HepG2 (cell line): ENCODE measurements around the gene VARS2. TPM values are rescaled to one million over a fixed set of nuclear protein-coding genes. Genes with fewer than 3 reads are reported as not detected.
A peak's percentile ranks its signal among the peaks of the same experiment; 100 is the strongest.

Experiments used
- ARNT2 ChIP-seq: sonication (generic); formaldehyde crosslinking; IDR thresholded peaks from 2 replicates; pipeline ENCODE4 v1.8.0; 2022; ENCODE audit warnings: mild to moderate bottlenecking, low read depth, missing genetic modification reagents, moderate library complexity
- ATRX ChIP-seq: sonication (generic); formaldehyde crosslinking; IDR thresholded peaks from 2 replicates; pipeline ENCODE4 v1.4.0; 2020; ENCODE audit warnings: missing genetic modification reagents, borderline replicate concordance
- CCDC6 ChIP-seq: sonication (generic); formaldehyde crosslinking; IDR thresholded peaks from 2 replicates; pipeline ENCODE4 v1.8.1; 2022; ENCODE audit warnings: mild to moderate bottlenecking, missing genetic modification reagents, moderate library complexity
- CREB1 ChIP-seq, 2 experiments: fragments of 450-650 bp in 1 of 2; IDR thresholded peaks; 2 replicates each; pipeline ENCODE4 v1.6.1; 2016 to 2017; ENCODE audit warnings: control low read depth in 1 of 2, mild to moderate bottlenecking in 1 of 2, missing compliant biosample characterization in 1 of 2, missing genetic modification characterization in 1 of 2
- EED ChIP-seq: sonication (generic); formaldehyde crosslinking; IDR thresholded peaks from 2 replicates; pipeline ENCODE4 v1.5.0; 2020; ENCODE audit warnings: mild to moderate bottlenecking, missing genetic modification reagents
- ELK4 ChIP-seq: sonication (generic); formaldehyde crosslinking; IDR thresholded peaks from 2 replicates; pipeline ENCODE4 v1.9.0; 2021; ENCODE audit warnings: missing genetic modification reagents, borderline replicate concordance
- GZF1 ChIP-seq: sonication (generic); formaldehyde crosslinking; IDR thresholded peaks from 2 replicates; pipeline ENCODE4 v1.5.1; 2020; ENCODE audit warnings: mild to moderate bottlenecking, missing genetic modification reagents
- KDM3A ChIP-seq: IDR thresholded peaks from 2 replicates; pipeline ENCODE4 v1.6.1; 2018; ENCODE audit warnings: low read depth, missing compliant biosample characterization
- MAX ChIP-seq: IDR thresholded peaks from 2 replicates; pipeline ENCODE4 v1.6.1; 2012; ENCODE audit warnings: inconsistent platforms
- NCOA5 ChIP-seq: sonication (generic); formaldehyde crosslinking; IDR thresholded peaks from 2 replicates; pipeline ENCODE4 v1.4.0; 2020; ENCODE audit warnings: missing genetic modification reagents
- NFRKB ChIP-seq: fragments of 450-650 bp; IDR thresholded peaks from 2 replicates; pipeline ENCODE4 v1.6.1; 2017
- NR1H2 ChIP-seq: sonication (generic); formaldehyde crosslinking; IDR thresholded peaks from 2 replicates; pipeline ENCODE4 v1.8.1; 2022; ENCODE audit warnings: low read depth, missing genetic modification reagents, borderline replicate concordance
- PHF20 ChIP-seq: sonication (generic); formaldehyde crosslinking; IDR thresholded peaks from 2 replicates; pipeline ENCODE4 v1.5.0; 2020; ENCODE audit warnings: mild to moderate bottlenecking, missing genetic modification reagents
- RCOR2 ChIP-seq: IDR thresholded peaks from 2 replicates; pipeline ENCODE4 v1.6.1; 2016; ENCODE audit warnings: missing biosample characterization, missing genetic modification reagents
- RXRA ChIP-seq: sonication (generic); formaldehyde crosslinking; IDR thresholded peaks from 2 replicates; pipeline ENCODE4 v1.5.1; 2020; ENCODE audit warnings: missing genetic modification reagents
- SAP130 ChIP-seq: IDR thresholded peaks from 2 replicates; pipeline ENCODE4 v1.6.1; 2016; ENCODE audit warnings: low read depth
- SKI ChIP-seq: fragments of 450-650 bp; IDR thresholded peaks from one replicate; pipeline ENCODE4 v1.6.1; 2018; ENCODE audit warnings: mild to moderate bottlenecking; ENCODE audit not compliant: partially characterized antibody
- SMARCE1 ChIP-seq: fragments of 450-650 bp; IDR thresholded peaks from 2 replicates; pipeline ENCODE4 v1.6.1; 2017; ENCODE audit warnings: borderline replicate concordance
- TARDBP ChIP-seq: sonication (generic); formaldehyde crosslinking; IDR thresholded peaks from 2 replicates; pipeline ENCODE4 v1.8.0; 2022; ENCODE audit warnings: mild to moderate bottlenecking, missing genetic modification reagents
- TP53 ChIP-seq: sonication (generic); formaldehyde crosslinking; conservative IDR thresholded peaks from 2 replicates; pipeline ENCODE4 v1.4.0; 2020; ENCODE audit warnings: missing genetic modification reagents
- ZFP41 ChIP-seq: sonication (generic); formaldehyde crosslinking; IDR thresholded peaks from 2 replicates; pipeline ENCODE4 v1.4.0; 2020; ENCODE audit warnings: mild to moderate bottlenecking, missing genetic modification reagents, borderline replicate concordance
- ZNF3 ChIP-seq: IDR thresholded peaks from 2 replicates; pipeline ENCODE4 v1.7.0; 2017; ENCODE audit warnings: inconsistent platforms
- ZNF333 ChIP-seq: sonication (generic); formaldehyde crosslinking; IDR thresholded peaks from 2 replicates; pipeline ENCODE4 v1.4.0; 2020; ENCODE audit warnings: mild to moderate bottlenecking, missing genetic modification reagents, borderline replicate concordance
- ZNF446 ChIP-seq: sonication (generic); formaldehyde crosslinking; IDR thresholded peaks from 2 replicates; pipeline ENCODE4 v1.5.0; 2020; ENCODE audit warnings: mild to moderate bottlenecking, missing genetic modification reagents
- ZNF562 ChIP-seq: sonication (generic); formaldehyde crosslinking; IDR thresholded peaks from 2 replicates; pipeline ENCODE4 v1.8.0; 2022; ENCODE audit warnings: missing genetic modification reagents, borderline replicate concordance
- ZNF615 ChIP-seq: sonication (generic); formaldehyde crosslinking; IDR thresholded peaks from 2 replicates; pipeline ENCODE4 v1.5.0; 2020; ENCODE audit warnings: mild to moderate bottlenecking, missing genetic modification reagents, borderline replicate concordance
- ZNF660 ChIP-seq: sonication (generic); formaldehyde crosslinking; IDR thresholded peaks from 2 replicates; pipeline ENCODE4 v1.5.1; 2020; ENCODE audit warnings: mild to moderate bottlenecking, low read depth, missing genetic modification reagents, borderline replicate concordance
- ZNF737 ChIP-seq: sonication (generic); formaldehyde crosslinking; IDR thresholded peaks from 2 replicates; pipeline ENCODE4 v1.5.0; 2020; ENCODE audit warnings: missing genetic modification reagents, mild to moderate bottlenecking, borderline replicate concordance
- ZSCAN21 ChIP-seq: sonication (generic); formaldehyde crosslinking; IDR thresholded peaks from 2 replicates; pipeline ENCODE4 v1.8.0; 2022; ENCODE audit warnings: mild to moderate bottlenecking, missing genetic modification reagents, moderate library complexity, borderline replicate concordance
- polyA plus RNA-seq, 8 experiments: library from polyadenylated mRNA; depleted of rRNA in 3 of 8; stranded (reverse) in 7 of 8; unstranded in 1 of 8; fragments of >200 nt; fragmentation: Illumina TruSeq in 4 of 8; extraction: Trizol in 4 of 8; gene quantifications; 2 replicates each; pipeline versions ENCODE4 v1.2.1 to v1.2.3, GENCODE V29; 2011 to 2016; ENCODE audit warnings: low read depth in 4 of 8, missing spikeins in 1 of 8, mixed read lengths in 1 of 8; ENCODE audit not compliant: insufficient read depth in 1 of 8
- total RNA-seq, 5 experiments: library from RNA; depleted of rRNA; stranded (reverse); fragments of >200 nt; fragmentation: Illumina TruSeq; extraction: Trizol; gene quantifications; 2 replicates each; pipeline ENCODE4 v1.2.3, GENCODE V29; 2016; ENCODE audit warnings: low read depth in 1 of 5

Gene VARS2
- total and polyA plus RNA-seq, 2 of the 13 experiments (the other 11 are each of a cell fraction or from before 2014, with no cell fraction given): 61.8 to 71.8 TPM

GRCh38 chr6:30907758-30908591, 6.1 kb upstream of the VARS2 start, which contains the start of gene GTF2H4 (continued):
- 0 out of 2 replicates have a peak, but pooled peaks have one; percentile 89 for TF ChIP-seq ZNF737 (CRISPR knock-in tag)
- TF ChIP-seq SMARCE1: no peak
- TF ChIP-seq ZSCAN21: no peak; the same call in none of the 2 replicates
- TF ChIP-seq GZF1 (CRISPR knock-in tag): peak; percentile 81
- TF ChIP-seq CREB1 (IDR thresholded peaks at IDR 0.05): peak; percentile 67
- TF ChIP-seq CREB1 (CRISPR knock-in tag; IDR thresholded peaks at IDR 0.05): peak; percentile 86
- TF ChIP-seq ZFP41 (CRISPR knock-in tag): no peak
- TF ChIP-seq NR1H2 (CRISPR knock-in tag): no peak
- TF ChIP-seq ZNF615 (CRISPR knock-in tag): no peak
- peak; percentile 85 for TF ChIP-seq RXRA (CRISPR knock-in tag)
- 0 out of 2 replicates have a peak, but pooled peaks have one; percentile 54 for TF ChIP-seq ARNT2 (CRISPR knock-in tag)
- peak; percentile 92 for TF ChIP-seq RCOR2 (CRISPR knock-in tag)
- peak; percentile 84 for TF ChIP-seq MAX
- TF ChIP-seq ELK4 (CRISPR knock-in tag): no peak
- TF ChIP-seq CCDC6 (CRISPR knock-in tag): peak; percentile 57
- TF ChIP-seq ZNF3 (CRISPR knock-in tag): peak; percentile 79; the same call in 1 of the 2 replicates
- TF ChIP-seq ZNF660 (CRISPR knock-in tag): no peak
- peak; percentile 14; the same call in 1 of the 2 replicates for TF ChIP-seq ZNF333 (CRISPR knock-in tag)
- peak; percentile 90 for TF ChIP-seq EED (CRISPR knock-in tag)
- no peak for TF ChIP-seq ZNF562 (CRISPR knock-in tag)
- peak; percentile 90 for TF ChIP-seq PHF20 (CRISPR knock-in tag)
- no peak for TF ChIP-seq ATRX (CRISPR knock-in tag)
- TF ChIP-seq ZNF446 (CRISPR knock-in tag): no peak; the same call in 1 of the 2 replicates
- TF ChIP-seq SAP130: peak; percentile 96
- TF ChIP-seq NFRKB: no peak
- peak; percentile 95 for TF ChIP-seq KDM3A (CRISPR knock-in tag)
- no peak for TF ChIP-seq TP53 (CRISPR knock-in tag)
- no peak for TF ChIP-seq NCOA5 (CRISPR knock-in tag)
- peak; percentile 44 for TF ChIP-seq SKI
- TF ChIP-seq TARDBP (CRISPR knock-in tag): peak; percentile 97
